NCI-H2107 (cell line): ENCODE data around the gene SDHAF2.
"Not testable (repeated sequence)": the region's sequence is repeated elsewhere in the genome, so short reads cannot be mapped to it uniquely, and the experiment has no call there.

Experiments used
- DNase-seq: peaks from one replicate; lab custom pipeline; 2025; lab: John Stamatoyannopoulos, UW

Gene SDHAF2

GRCh38 chr11:61429691-61430582 lies at the start of gene SDHAF2, which contains the start of gene CPSF7:
SDHAF2 (plus strand) TSS chr11:61430124; CDS start chr11:61430147, 23 bp downstream.
CPSF7 (minus strand) TSS chr11:61429975; CDS start chr11:61429235, 740 bp downstream.
- DNase-seq: peak; percentile 91

- DNase-seq: no peak
Measured at GRCh38 chr11:61380884-61381283, 49.0 kb upstream of the SDHAF2 start.

DNA sequence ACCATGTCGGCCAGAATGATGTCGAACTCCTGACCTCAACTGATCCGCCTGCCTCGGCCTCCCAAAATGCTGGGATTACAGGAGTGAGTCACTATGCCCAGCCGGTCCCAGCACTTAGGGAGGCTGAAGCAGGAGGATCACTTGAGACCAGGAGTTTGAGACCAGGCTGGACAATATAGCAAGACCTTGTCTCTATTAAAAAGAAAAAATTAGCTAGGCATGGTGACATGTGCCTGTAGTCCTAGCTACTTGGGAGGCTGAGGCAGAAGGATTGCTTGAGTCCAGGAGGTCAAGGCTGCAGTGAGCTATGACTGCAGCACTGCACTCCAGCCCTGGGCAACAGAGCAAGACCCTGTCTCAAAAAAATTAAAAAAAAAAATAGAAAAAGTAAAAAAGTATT lies 46.1 kb upstream of the SDHAF2 start:
- DNase-seq: not testable (repeated sequence)

- DNase-seq: no peak
Measured at GRCh38 chr11:61384271-61385242, 45.4 kb upstream of the SDHAF2 start.

DNA sequence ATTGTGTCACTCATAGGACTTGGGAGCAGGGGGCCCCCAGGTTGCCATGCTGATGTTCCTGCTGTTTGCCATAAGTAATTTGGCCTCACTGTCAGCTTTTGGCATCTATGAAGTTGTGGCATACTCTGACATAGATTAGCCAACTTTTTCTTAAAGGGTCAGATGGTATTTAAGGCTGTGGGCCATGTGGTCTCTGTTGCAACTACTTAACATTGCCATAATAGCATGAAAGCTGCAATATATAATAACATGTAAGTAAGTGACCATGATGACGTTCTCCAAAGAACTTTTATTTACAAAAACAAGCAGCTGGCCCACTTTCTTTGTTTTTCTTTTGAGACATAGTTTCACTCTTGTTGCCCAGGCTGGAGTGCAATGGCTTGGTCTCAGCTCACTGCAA lies 39.8 kb upstream of the SDHAF2 start:
- DNase-seq: no peak

- DNase-seq: no peak
Measured at GRCh38 chr11:61392981-61393595, 36.8 kb upstream of the SDHAF2 start.

GRCh38 chr11:61401173-61401572 lies 28.8 kb upstream of the SDHAF2 start:
- DNase-seq: no peak

DNA sequence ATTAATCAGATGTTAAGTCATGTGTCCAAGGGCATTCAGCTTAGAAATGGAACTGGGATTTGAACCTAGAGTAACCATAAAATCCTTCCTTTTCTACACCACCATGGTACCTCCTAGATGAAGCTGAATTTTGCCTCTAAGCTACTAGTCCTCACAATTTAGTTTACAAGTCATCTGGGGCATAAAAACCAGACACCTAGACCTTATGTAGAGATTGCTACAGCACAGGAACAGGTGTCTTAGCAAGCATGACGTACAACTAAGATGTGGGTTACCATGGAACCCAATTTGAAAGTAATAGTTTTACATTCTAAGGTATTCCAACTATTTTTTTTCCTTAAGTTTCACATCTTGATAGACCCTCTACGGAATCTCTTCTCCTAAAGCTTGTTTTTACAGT lies 28.4 kb upstream of the SDHAF2 start:
- DNase-seq: no peak

GRCh38 chr11:61403658-61404057 lies 26.3 kb upstream of the SDHAF2 start:
- no peak for DNase-seq

DNA sequence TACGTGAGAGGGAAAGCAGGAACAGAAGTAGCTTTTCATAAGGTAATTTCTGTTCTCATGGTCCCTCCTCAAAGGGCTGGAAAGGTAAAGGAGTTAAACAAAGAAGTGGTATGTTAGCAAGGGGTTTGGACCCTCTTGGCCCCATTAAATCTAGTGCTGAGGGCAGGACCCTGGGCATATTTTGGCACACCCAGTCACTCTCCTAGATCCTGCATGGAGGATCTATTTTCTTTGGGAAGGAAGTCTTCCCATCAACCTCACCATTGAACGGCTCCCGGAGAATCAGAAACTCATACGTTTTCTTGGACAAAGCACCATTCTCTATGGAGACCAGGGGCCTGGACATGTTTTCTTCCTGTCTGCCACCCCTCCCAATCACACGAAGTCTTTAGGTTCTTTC lies 25.8 kb upstream of the SDHAF2 start:
- no peak for DNase-seq

DNA sequence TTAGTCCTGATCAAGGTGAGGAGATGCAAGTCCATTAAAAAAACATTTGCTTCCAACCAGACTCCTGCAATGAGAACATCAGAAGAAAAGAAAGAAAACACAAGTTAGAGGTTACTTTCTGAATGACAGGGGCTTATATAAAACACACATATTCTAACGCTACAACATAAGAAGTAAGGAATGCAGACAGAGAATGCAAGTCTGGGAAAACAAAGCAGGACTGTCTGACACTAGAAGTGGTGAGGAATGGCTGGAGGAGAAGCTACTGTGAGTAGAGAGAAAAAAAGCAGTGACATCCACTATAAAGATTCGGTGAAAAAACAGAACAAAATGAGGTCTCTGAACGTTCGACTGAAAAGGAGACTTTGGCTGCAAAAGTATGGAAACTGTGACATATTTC lies 25.3 kb upstream of the SDHAF2 start:
- DNase-seq: no peak

GRCh38 chr11:61406067-61406466 lies 23.9 kb upstream of the SDHAF2 start:
- DNase-seq: no peak

GRCh38 chr11:61406991-61407728 lies 22.8 kb upstream of the SDHAF2 start:
- no peak for DNase-seq

- no peak for DNase-seq
Measured at GRCh38 chr11:61411589-61411988, 18.3 kb upstream of the SDHAF2 start.

DNA sequence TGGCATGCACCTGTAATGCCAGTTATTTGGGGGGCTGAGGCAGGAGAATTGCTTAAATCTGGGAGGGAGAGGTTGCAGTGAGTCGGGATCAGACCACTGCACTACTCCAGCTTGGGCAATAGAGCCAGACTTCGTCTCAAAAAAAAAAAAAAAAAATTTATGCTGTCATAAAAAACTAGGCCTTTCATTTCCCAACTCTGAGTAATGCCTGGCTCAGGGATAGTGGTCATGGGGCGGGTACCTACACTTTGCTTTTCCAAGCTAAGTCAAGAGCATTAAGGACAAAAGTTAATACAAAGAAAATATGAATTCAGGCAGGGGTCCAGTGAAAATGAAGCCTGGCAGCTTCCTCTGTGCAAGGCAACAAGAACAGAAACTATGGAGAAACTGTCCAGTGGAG lies 16.4 kb upstream of the SDHAF2 start:
- DNase-seq: no peak

DNA sequence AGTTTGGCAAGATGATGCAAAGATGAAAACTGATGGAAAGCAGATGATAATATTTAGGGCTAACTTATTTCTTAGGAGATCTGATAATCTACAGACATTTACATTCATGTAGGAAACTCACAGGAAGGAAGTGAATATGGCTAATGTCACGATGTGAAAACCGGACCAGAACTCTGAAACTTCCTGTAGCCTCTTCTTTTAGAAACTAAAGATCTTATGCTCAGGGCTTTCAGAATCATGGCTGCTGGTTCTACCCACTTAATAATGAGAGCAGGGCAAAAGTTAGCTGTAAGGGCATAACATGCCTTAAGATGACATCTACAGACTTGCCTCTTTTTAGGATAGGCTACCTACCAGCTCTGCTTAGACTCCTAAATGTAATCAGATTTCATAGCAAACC lies 15.4 kb upstream of the SDHAF2 start:
- no peak for DNase-seq

GRCh38 chr11:61415381-61415780 lies 14.5 kb upstream of the SDHAF2 start:
- no peak for DNase-seq

DNA sequence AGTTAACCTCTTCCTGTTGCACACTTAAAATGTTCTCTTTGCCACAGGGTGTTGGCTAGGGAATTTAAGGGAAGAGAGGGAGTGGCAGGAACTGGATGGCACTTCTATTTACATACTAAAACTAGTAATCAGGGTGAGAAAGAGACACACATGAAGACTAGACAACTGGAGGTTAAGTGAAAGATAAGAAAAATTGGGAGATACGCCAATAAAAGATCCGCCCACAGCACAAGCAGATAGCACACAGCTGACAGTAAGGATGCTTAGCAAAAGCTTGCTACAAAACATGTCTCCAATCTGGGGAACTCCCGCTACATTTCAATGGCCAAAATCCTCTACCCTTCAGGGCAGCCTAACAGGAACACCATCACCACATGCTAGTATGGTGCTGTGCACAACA lies 13.0 kb upstream of the SDHAF2 start:
- DNase-seq: no peak

DNA sequence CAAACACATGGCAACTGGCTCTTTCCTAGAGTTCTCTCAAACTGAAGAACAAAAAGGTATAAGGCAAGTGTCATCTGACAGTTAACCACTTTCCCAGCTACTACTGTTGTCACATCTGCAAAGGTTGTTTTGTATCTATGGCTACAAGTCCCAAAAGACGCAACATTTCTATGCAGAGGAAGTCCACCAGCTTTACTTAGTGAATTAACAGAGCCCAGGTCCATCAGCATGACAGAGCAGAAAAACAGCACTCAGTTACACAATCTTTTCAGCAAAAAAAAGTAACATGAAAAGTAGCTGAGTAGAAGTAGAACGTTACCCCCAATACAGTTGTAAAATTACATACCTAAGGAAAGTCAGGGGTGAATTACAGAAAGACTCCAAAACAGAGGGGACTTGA lies 12.3 kb upstream of the SDHAF2 start:
- DNase-seq: no peak

- DNase-seq: no peak
Measured at GRCh38 chr11:61418136-61418535, 11.8 kb upstream of the SDHAF2 start.

DNA sequence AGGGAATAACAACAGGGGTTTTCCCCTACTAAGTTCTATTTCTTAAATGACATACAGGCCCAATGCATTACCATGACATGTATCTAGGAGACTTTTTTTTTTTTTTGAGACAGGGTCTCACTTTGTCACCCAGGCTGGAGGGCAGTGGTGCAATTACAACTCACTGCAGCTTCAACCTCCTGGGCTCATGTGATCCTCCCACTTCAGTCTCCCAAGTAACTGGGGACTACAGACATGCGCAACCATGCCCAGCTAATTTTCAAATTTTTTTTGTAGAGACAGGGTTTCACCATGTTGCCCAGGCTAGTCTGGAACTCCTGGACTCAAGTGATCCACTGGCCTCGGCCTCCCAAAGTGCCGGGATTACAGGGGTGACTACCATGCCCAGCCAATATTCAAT lies 7.7 kb upstream of the SDHAF2 start:
- no peak for DNase-seq
